Cardiac muscle cell (in vitro differentiated cells and primary cell): ENCODE results near the gene KRT36. TPM values are rescaled to one million over a fixed set of nuclear protein-coding genes. Genes with fewer than 3 reads are reported as not detected.

Source experiments
- DNase-seq, 2 donors: peaks; one replicate each; pipeline versions ENCODE4 v3.0.0 to v3.0.0-alpha.2; 2010 to 2017; ENCODE audit warnings: low read depth in 1 of 2, low spot score in 1 of 2
- H3K27ac ChIP-seq: fragments of 200-600 bp; sonication (generic); 2 replicates; pipeline ENCODE4 v1.5.1; 2016
- H3K27me3 ChIP-seq: fragments of 200-600 bp; sonication (generic); 2 replicates; pipeline ENCODE4 v1.6.0; 2016; ENCODE audit warnings: control low read depth
- H3K36me3 ChIP-seq: fragments of 200-600 bp; sonication (generic); 2 replicates; pipeline ENCODE4 v1.5.1; 2016; ENCODE audit warnings: control low read depth
- H3K4me1 ChIP-seq: fragments of 200-600 bp; sonication (generic); 2 replicates; pipeline ENCODE4 v1.8.1; 2017; ENCODE audit warnings: low read depth, mild to moderate bottlenecking, mixed run types
- H3K4me3 ChIP-seq: fragments of 200-600 bp; sonication (generic); 2 replicates; pipeline ENCODE4 v1.5.1; 2016; ENCODE audit warnings: mild to moderate bottlenecking
- H3K9me3 ChIP-seq: fragments of 200-600 bp; sonication (generic); 2 replicates; pipeline ENCODE4 v1.5.1; 2017; ENCODE audit warnings: low read depth, mild to moderate bottlenecking, control low read depth
- CTCF ChIP-seq: IDR thresholded peaks from 2 replicates; pipeline ENCODE4 v1.5.1; 2012; ENCODE audit warnings: low read depth, mild to moderate bottlenecking, low read length
- polyA plus RNA-seq: library from polyadenylated mRNA; unstranded; fragments of >200 nt; fragmentation: Nextera tagmentation; extraction: Ambion mirVana; gene quantifications from 2 replicates; pipeline ENCODE4 v1.2.1, GENCODE V29; 2016
- total RNA-seq: library from RNA; depleted of rRNA; stranded (reverse); fragments of >200 nt; gene quantifications from 2 replicates; pipeline ENCODE4 v1.2.3, GENCODE V29; 2016

Gene KRT36
- total and polyA plus RNA-seq, 2 experiments from 2014 or later, result not detected

DNA sequence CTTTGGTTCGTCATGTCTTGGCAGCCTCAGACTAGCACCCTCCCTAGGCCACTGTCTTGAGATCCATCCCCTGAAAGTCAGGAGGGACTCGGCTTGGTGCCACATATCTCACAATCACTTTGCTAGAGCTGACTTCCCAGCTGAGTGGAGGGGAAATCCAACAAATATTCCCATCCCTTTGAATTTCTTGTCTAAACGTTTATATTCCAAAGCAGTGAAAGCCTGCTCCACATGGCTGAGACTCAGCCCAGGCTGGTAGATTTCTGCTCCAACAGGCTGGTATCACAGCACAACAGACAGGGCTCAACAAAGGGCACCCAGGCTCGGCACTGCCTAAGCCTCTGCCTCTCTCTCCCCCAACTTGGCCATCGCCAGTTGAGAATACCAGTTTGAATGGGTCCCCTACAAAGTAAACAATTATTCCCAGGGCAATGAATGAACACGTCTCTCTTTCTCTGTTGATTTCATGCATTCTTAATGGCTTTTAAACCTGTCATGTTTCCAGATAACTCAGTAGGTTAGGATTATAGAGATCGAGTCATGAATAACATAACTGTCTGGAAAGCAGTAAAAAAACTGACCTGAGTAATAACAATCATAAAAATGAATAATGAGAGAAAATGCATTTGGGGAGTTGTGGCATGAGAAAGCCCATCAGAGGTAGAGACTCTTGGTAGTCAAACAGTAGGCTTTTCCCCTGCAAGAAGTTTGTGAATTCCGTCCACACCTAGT, 14.7 kb upstream of the KRT36 start:
- H3K36me3 ChIP-seq, result no peaks in the 10 kb centered on the region
- TF ChIP-seq CTCF, result no peak
- H3K9me3 ChIP-seq, result no peaks in the 10 kb centered on the region
- H3K27me3 ChIP-seq, result no peaks in the 10 kb centered on the region
- no peak overlapping the region for H3K27ac ChIP-seq
- H3K4me1 ChIP-seq, result no peaks in the 10 kb centered on the region
- H3K4me3 ChIP-seq, result no peak overlapping the region
- DNase-seq, result no peak

- no peak for TF ChIP-seq CTCF
- H3K27me3 ChIP-seq, result no peaks in the 10 kb centered on the region
- no peaks in the 10 kb centered on the region for H3K36me3 ChIP-seq
- H3K4me1 ChIP-seq, result no peaks in the 10 kb centered on the region
- no peak overlapping the region for H3K27ac ChIP-seq
- DNase-seq, result no peak
- H3K4me3 ChIP-seq, result no peak overlapping the region
- H3K9me3 ChIP-seq, result no peaks in the 10 kb centered on the region
Measured at GRCh38 chr17:41503202-41503601, 13.5 kb upstream of the KRT36 start.

- no peaks in the 10 kb centered on the region for H3K4me1 ChIP-seq
- peak in 1 of 2 donors; percentile 41 for DNase-seq
- no peaks in the 10 kb centered on the region for H3K36me3 ChIP-seq
- H3K27me3 ChIP-seq, result no peaks in the 10 kb centered on the region
- no peak overlapping the region for H3K4me3 ChIP-seq
- no peak overlapping the region for H3K27ac ChIP-seq
- no peak for TF ChIP-seq CTCF
- no peaks in the 10 kb centered on the region for H3K9me3 ChIP-seq
Measured at GRCh38 chr17:41500131-41500911, 10.6 kb upstream of the KRT36 start.

DNA sequence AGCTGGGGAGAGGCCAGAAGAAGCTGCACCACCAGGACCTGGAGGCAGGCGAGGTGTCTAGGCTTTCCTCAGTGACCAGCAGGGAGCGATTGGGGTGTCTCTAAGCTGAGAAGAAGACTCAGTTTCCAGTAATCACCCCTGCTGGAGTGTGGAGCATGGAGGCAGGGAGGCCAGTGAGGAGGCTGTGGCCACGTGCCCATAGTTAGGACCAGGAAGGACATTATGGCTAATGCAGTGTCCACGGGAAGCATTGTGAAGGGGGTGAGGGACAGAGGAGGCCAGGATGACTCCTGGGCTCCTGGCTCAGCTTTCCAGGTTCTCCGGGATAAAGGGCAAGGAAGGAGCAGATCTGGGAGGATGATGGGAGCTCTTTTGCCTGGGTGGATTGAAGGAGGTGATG, 10.0 kb upstream of the KRT36 start:
- Histone ChIP-seq H3K36me3 (no peaks in the 10 kb centered on the region), H3K27me3 (no peaks in the 10 kb centered on the region), H3K4me1 (no peaks in the 10 kb centered on the region), H3K27ac (no peak overlapping the region), H3K4me3 (no peak overlapping the region), H3K9me3 (no peaks in the 10 kb centered on the region)
- no peak for DNase-seq
- no peak for TF ChIP-seq CTCF

GRCh38 chr17:41498276-41498675, 8.6 kb upstream of the KRT36 start:
- Histone ChIP-seq H3K4me3 (no peak overlapping the region), H3K4me1 (no peaks in the 10 kb centered on the region), H3K27me3 (no peaks in the 10 kb centered on the region), H3K27ac (no peak overlapping the region), H3K9me3 (no peaks in the 10 kb centered on the region), H3K36me3 (no peaks in the 10 kb centered on the region)
- TF ChIP-seq CTCF, result no peak
- DNase-seq, result no peak
